ENCODE measurements around the gene THRA.

The THRA gene

GRCh38 chr17:40027614-40028012 lies 35.2 kb upstream of the THRA start:
- no peak for DNase-seq

- no peak for DNase-seq
These were observed 34.2 kb upstream of the THRA start for GRCh38 chr17:40028595-40028994.

- no peak for DNase-seq
These were observed 31.1 kb upstream of the THRA start for GRCh38 chr17:40031706-40032105.

- no peak for DNase-seq
These were observed 30.1 kb upstream of the THRA start for GRCh38 chr17:40032322-40033320.

- DNase-seq: no peak
These were observed 29.4 kb upstream of the THRA start for GRCh38 chr17:40033339-40033738.

- DNase-seq: no peak
These were observed 28.2 kb upstream of the THRA start for GRCh38 chr17:40034426-40035161.

GRCh38 chr17:40035162-40035559 lies 27.6 kb upstream of the THRA start:
- DNase-seq: no peak

GRCh38 chr17:40038882-40039513 lies 23.8 kb upstream of the THRA start:
- peak; percentile 83 for DNase-seq

- no peak for DNase-seq
These were observed 21.6 kb upstream of the THRA start for GRCh38 chr17:40041196-40041595.

GRCh38 chr17:40056379-40057015 lies 6.3 kb upstream of the THRA start:
- no peak for DNase-seq

- peak; percentile 63 for DNase-seq
These were observed 4.5 kb upstream of the THRA start for GRCh38 chr17:40058186-40058784.

GRCh38 chr17:40058865-40059264 lies 3.9 kb upstream of the THRA start:
- DNase-seq: no peak

GRCh38 chr17:40059729-40060475 lies 2.9 kb upstream of the THRA start:
- no peak for DNase-seq

- DNase-seq: no peak
These were observed 1.7 kb upstream of the THRA start for GRCh38 chr17:40060887-40061608.

- DNase-seq: no peak
These were observed 1.1 kb upstream of the THRA start for GRCh38 chr17:40061609-40062038.

GRCh38 chr17:40063187-40063771 lies 514 bp downstream of the THRA start:
- DNase-seq: no peak

- no peak for DNase-seq
These were observed 1.3 kb downstream of the THRA start for GRCh38 chr17:40063901-40064531.

- DNase-seq: peak; percentile 80
These were observed 2.4 kb downstream of the THRA start for GRCh38 chr17:40064971-40065768.

All from right hindlimb (tissue), 1 donor.